GM12874 (cell line): ENCODE data around the gene PARD6B.

Experiments
- TF ChIP-seq, protein P1 (sequence below): IDR thresholded peaks from 2 replicates; pipeline ENCODE4 v1.5.1; 2011; ENCODE audit warnings: low read depth, mild to moderate bottlenecking, control low read depth, low read length, moderate library complexity; ENCODE audit not compliant: insufficient read depth

PARD6B gene

DNA sequence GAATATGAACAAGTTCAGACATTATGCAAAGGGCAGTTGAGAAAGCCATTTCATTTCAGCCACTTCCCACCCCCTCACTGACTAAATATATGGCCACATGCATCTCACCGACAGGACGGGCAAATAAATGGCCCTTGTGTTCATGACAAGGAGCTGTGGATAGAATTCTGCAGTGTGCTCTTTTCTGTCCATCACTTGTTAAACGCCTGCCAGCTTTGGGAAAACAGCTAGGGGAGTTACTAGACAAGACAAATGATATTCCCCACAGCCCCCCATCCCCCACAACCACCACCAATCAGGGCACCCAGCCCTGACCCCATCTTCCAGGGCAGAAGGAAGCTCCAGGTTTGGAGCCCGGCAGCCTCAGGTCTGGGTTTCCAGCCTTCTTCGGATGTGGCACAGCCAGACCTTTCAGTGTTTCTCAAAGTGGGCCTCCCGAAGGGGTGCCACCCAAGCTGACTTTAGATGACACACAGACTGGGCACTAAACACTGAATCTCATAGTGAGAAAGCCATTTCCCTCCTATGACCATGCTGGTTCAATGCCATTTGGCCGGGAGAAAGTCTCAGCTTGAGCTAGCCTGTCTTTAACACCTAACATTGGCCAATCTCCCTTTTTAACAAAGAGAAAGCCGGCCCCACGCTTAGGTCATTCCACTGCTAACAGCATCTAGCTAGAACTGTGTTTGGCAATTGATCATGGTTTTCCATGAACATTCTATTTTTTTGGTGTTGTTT, 36.1 kb upstream of the PARD6B start:
- TF ChIP-seq, protein P1, sequence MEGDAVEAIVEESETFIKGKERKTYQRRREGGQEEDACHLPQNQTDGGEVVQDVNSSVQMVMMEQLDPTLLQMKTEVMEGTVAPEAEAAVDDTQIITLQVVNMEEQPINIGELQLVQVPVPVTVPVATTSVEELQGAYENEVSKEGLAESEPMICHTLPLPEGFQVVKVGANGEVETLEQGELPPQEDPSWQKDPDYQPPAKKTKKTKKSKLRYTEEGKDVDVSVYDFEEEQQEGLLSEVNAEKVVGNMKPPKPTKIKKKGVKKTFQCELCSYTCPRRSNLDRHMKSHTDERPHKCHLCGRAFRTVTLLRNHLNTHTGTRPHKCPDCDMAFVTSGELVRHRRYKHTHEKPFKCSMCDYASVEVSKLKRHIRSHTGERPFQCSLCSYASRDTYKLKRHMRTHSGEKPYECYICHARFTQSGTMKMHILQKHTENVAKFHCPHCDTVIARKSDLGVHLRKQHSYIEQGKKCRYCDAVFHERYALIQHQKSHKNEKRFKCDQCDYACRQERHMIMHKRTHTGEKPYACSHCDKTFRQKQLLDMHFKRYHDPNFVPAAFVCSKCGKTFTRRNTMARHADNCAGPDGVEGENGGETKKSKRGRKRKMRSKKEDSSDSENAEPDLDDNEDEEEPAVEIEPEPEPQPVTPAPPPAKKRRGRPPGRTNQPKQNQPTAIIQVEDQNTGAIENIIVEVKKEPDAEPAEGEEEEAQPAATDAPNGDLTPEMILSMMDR = no peak

DNA sequence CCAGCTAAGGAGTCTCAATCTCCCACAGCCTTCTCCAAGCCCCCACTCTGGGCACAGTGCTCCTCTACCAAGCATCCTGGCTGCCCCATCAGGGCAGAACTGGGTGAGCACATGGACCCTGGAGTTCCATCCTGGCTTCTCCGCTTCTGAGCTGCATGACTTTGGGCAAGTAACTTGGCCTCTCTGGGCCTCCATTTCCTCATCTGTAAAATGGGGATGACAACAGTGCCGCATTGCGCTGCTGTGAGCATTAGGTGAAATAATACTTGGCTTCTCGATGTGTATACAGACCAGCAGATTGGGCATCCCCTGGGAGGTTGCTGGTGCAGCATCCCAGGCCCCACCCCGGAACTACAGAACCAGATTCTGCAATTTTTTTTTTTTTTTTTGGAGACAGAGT, 31.7 kb upstream of the PARD6B start:
- TF ChIP-seq, protein P1 = no peak

DNA sequence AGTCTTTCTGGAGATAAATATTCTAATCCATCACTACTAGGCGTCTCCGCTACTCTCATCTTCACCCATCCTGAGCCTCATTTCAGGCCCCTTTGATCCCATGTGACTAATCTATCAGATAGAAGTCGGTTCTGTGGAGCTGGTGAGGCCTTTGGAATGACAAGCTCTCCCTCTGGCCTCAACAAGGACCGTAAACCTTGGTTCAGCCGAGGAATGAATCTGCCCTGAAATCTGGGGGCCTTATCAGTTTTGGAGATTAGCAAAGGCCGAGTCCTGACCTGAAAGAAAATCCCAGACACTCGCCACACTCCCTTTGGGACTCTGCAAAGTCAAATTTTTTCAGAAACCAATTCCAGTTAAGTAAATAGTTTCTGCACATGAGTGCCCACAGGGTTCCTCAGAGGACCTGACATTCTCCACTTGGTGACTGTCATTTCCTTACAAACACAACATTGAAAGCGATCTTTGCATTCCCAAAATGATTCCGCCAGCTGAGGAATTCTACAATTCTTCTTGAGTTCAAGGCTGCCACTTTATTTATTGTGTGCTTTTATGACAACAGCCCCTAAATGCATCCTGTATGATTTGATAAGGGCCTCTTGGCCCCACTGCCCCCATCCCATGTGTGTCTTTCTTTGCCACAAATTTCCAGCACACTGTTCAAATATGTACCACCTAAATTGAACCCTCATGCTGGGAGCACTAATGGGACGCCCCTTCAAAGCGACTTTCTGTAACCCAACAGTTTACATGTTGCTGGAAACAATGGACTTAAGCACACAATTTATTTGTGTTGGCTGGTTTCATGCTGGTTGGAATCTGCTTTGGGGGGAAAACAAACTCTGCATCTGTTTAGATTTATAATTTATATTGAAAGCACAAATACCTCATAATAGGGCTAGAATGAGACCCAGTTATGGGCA, 30.1 kb upstream of the PARD6B start:
- TF ChIP-seq, protein P1 = no peak

DNA sequence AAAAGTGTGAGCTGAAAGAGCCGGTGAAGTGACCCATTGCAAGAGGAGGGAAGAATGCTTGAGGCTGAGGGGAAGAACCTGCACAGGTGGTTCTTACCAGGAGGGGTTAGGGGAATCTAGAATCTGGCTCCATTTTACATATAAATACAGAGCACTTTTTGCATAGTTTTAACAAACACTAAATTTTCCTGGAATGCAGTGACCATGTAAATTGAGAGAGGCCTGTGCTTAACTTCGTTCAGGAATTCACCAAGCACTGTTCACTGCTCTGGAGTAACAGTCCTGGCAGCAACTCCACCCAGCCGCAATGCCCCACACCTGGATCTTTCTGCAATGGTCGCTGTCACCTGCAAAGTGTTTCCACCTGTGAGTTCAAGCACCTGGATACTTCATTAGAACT, 26.9 kb upstream of the PARD6B start:
- TF ChIP-seq, protein P1 = no peak

DNA sequence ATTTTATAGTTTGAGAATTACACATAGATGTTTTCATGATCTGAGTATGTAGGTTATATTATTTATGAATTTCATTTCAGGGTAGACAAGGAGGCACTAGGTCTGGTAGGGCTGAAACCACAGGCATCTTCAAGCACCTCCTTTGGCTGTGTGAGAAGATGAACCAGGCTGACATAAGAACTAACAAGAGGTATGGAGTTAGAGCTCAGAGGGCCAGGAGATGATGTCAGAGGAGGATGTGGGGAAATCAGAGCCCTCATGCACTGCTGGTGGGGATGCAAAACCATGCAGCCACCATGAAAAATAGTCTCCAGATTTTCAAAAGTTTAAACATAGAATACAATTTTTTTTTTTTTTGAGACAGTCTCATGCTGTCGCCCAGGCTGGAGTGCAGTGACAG, 26.4 kb upstream of the PARD6B start:
- TF ChIP-seq, protein P1 = no peak

DNA sequence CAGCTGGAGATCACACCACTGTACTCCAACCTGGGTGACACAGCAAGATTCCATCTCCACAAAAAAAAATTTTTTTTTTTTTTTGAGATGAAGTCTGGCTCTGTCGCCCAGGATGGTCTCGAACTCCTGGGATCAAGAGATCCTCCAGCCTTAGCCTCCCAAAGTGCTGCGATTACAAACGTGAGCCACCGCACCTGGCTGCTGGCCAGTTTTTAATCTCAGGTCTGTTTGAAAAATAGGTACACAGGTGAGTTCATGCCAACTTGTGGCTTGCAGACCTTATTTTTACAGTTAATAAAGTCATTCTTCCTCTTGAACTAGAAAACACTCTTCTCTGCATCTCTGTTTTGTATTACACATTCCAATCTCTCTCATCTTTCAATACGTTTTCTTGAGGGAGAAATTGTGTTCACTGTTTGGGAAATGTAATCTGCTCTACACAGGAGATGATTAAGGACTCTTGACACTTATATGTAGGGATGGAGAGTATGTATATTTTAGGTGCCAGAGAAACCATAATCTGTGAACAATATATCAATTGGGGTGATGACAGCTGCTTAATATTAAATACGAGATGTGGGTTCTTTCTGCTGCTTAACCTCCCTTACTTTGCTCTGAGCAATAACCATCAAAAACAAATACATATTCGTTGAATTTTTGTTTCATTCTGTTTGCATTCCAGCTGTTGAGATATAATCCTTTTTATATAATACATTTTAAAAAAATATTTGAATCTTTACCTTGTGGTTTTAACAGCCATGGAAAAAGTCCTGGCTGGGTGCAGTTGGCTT, 22.3 kb upstream of the PARD6B start:
- TF ChIP-seq, protein P1 = no peak

DNA sequence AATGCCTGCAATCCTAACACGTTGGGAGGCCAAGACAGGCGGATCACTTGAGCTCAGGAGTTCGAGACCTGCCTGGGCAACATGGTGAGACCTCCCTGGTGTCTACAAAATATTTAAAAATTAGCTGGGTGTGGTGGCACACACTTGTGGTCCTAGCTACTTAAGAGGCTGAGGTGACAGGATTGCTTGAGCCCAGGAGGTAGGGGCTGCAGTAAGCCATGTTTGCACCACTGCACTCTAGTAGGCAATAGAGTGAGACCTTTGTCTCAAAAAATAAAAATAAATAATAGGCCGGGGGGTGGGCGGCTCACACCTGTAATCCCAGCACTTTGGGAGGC, 21.8 kb upstream of the PARD6B start:
- TF ChIP-seq, protein P1 = no peak
